ENCODE measurements around the gene ANLN. TPM values are rescaled to one million over a fixed set of nuclear protein-coding genes. Genes with fewer than 3 reads are reported as not detected.

Gene ANLN
- total and polyA plus RNA-seq, 12 donors, result 0.20 to 25.5 (median 2.4) TPM

DNA sequence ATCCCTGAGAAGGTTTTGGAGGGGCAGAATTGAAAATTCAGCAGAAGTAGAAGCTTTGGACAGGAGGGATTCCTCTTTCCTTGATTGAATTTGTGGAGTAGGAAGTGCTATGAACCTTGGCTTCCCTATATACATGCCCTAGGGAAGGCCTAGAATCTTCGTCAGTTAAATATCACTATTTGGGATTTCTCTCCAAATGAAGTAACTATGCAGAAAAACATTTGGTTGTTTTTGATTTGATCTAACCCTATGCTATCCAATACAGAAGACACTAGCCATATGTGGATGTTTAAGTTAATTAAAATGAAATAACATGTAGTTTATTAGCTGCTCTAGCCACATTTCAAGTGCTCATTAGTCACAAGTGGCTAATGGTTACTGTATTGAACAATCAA is 15.7 kb downstream of the ANLN start:
- no peaks in the 10 kb centered on the region for H3K36me3 ChIP-seq (replicated peaks in 1 of 2)
- intact Hi-C loops (cut with DNase I), result no loop called here
- no peaks in the 10 kb centered on the region for H3K9me3 ChIP-seq (replicated peaks in 1 of 3)
- H3K27me3 ChIP-seq, result no peaks in the 10 kb centered on the region
- 89 to 100% (median 96%) methylated on average over 1 of the region's 1 CpG for WGBS, 4 donors
- no peak for DNase-seq
- no peaks in the 10 kb centered on the region for H3K4me1 ChIP-seq (replicated peaks in 1 of 2)
- no peak overlapping the region for H3K27ac ChIP-seq
- no peak overlapping the region for H3K4me3 ChIP-seq
- no peak for TF ChIP-seq CTCF (IDR thresholded peaks at IDR 0.05)
- TF ChIP-seq POLR2A (IDR thresholded peaks at IDR 0.05), result no peak

GRCh38 chr7:36406156-36406555 is 16.5 kb downstream of the ANLN start:
- no peak for TF ChIP-seq CTCF (IDR thresholded peaks at IDR 0.05)
- Histone ChIP-seq H3K4me3 (no peak overlapping the region), H3K4me1 (replicated peaks in 1 of 2) (no peaks in the 10 kb centered on the region), H3K27me3 (no peaks in the 10 kb centered on the region), H3K27ac (no peak overlapping the region), H3K9me3 (replicated peaks in 1 of 3) (no peaks in the 10 kb centered on the region), H3K36me3 (replicated peaks in 1 of 2) (no peaks in the 10 kb centered on the region)
- no peak for DNase-seq
- 90 to 94% (median 92%) methylated on average over 5 of the region's 5 CpGs for WGBS, 4 donors
- intact Hi-C loops (cut with DNase I), result no loop called here

- H3K27me3 ChIP-seq, result no peaks in the 10 kb centered on the region
- intact Hi-C loops (cut with DNase I), result no loop called here
- TF ChIP-seq CTCF (IDR thresholded peaks at IDR 0.05) (no peak), POLR2A (IDR thresholded peaks at IDR 0.05) (no peak)
- H3K36me3 ChIP-seq (replicated peaks in 1 of 2), result no peaks in the 10 kb centered on the region
- 95 to 98% (median 97%) methylated on average over 8 of the region's 8 CpGs for WGBS, 4 donors
- no peaks in the 10 kb centered on the region for H3K9me3 ChIP-seq (replicated peaks in 1 of 3)
- no peak overlapping the region for H3K27ac ChIP-seq
- no peak for DNase-seq
- no peaks in the 10 kb centered on the region for H3K4me1 ChIP-seq (replicated peaks in 1 of 2)
- H3K4me3 ChIP-seq, result no peak overlapping the region
Measured at GRCh38 chr7:36407636-36408550, 18.2 kb downstream of the ANLN start.

GRCh38 chr7:36408589-36408988 is 18.9 kb downstream of the ANLN start:
- Histone ChIP-seq H3K36me3 (replicated peaks in 1 of 2) (no peaks in the 10 kb centered on the region), H3K4me1 (replicated peaks in 1 of 2) (no peaks in the 10 kb centered on the region), H3K9me3 (replicated peaks in 1 of 3) (no peaks in the 10 kb centered on the region), H3K4me3 (no peak overlapping the region), H3K27ac (no peak overlapping the region), H3K27me3 (no peaks in the 10 kb centered on the region)
- WGBS, 4 donors, result 33 to 46% (median 37%) methylated on average over 2 of the region's 2 CpGs
- TF ChIP-seq POLR2A (IDR thresholded peaks at IDR 0.05) (no peak), CTCF (IDR thresholded peaks at IDR 0.05) (no peak)
- intact Hi-C loops (cut with DNase I), result no loop called here
- DNase-seq, result no peak
